ENCODE results near the gene FOXN3. TPM values are rescaled to one million over a fixed set of nuclear protein-coding genes. Genes with fewer than 3 reads are reported as not detected.

FOXN3 gene
- total RNA-seq, 4 donors from 2014 or later, result 129 to 213 (median 163) TPM

DNA sequence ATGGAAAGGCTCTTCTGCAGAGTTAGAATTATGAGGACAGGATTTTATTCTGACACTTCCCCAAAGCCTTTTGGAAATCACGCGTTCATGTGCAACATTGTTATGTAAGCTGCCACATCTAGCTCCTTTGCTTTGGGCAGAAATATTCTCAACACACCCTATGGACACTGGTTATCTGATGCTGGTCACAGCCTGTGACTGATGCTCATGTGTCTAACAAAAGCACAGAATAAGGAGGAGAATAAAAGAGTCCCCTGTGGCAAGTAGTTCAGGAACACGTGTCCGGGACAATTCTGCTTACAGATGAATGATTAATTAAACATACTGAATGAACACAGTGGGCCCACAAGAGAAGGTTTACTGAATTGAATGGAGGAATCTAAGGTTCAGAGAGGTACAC lies 22.1 kb downstream of the FOXN3 start:
- Histone ChIP-seq H3K4me1 (peaks cover 0 to 13% (median 0%) of the 10 kb centered on the region in 4 donors), H3K9me3 (no peaks in the 10 kb centered on the region), H3K36me3 (no peaks in the 10 kb centered on the region), H3K27ac (no peak overlapping the region), H3K4me3 (no peak overlapping the region), H3K27me3 (no peaks in the 10 kb centered on the region)
- DNase-seq, result no peak
- TF ChIP-seq, protein P1, sequence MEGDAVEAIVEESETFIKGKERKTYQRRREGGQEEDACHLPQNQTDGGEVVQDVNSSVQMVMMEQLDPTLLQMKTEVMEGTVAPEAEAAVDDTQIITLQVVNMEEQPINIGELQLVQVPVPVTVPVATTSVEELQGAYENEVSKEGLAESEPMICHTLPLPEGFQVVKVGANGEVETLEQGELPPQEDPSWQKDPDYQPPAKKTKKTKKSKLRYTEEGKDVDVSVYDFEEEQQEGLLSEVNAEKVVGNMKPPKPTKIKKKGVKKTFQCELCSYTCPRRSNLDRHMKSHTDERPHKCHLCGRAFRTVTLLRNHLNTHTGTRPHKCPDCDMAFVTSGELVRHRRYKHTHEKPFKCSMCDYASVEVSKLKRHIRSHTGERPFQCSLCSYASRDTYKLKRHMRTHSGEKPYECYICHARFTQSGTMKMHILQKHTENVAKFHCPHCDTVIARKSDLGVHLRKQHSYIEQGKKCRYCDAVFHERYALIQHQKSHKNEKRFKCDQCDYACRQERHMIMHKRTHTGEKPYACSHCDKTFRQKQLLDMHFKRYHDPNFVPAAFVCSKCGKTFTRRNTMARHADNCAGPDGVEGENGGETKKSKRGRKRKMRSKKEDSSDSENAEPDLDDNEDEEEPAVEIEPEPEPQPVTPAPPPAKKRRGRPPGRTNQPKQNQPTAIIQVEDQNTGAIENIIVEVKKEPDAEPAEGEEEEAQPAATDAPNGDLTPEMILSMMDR (IDR thresholded peaks at IDR 0.05), result no peak
- TF ChIP-seq POLR2A (IDR thresholded peaks at IDR 0.05), result no peak

DNA sequence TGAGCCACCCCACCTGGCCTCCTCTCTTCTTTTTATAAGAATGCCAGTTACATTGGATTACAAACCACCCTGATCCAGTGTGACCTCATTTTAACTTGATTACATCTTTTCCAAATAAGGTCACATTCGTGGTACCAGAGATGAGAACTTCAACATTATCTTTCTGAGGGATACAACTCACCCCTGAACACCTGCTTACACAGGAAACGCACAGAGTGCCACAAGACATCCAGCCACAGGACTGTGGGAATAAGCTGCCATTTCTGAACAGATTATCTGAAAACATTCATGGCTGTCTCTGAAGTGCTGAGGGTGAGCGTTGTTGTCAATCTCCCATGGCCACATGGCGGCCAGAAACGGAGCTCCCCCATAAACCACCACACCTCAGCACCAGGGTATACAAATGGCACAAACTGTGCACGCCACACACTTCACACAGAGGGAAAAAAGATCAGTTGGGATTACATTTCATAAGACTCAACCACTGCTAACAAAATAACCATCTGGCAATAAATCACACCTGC lies 23.7 kb downstream of the FOXN3 start:
- H3K4me1 ChIP-seq, result no peaks in the 10 kb centered on the region
- DNase-seq, result no peak

DNA sequence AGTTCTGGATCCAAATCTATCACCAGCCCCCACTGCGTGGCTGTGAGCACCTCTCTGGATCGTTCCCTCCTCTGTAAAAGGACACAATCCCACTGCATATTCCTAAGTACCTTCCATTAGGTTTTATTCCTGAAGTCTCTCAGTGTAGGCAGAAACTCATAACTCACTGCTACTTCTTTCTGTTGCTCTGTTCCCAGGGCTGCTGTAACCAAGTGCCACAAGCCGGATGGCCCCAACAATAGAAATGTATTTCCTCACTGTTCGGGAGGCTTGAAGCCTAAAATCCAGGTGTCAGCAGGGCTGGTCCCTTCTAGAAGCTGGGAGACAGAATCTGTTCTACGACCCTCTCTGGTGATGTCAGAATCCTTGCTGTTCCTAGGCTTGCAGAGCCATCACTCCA lies 24.9 kb downstream of the FOXN3 start:
- H3K4me3 ChIP-seq, result no peak overlapping the region
- H3K27me3 ChIP-seq, result no peaks in the 10 kb centered on the region
- H3K4me1 ChIP-seq, result peaks cover 0 to 8% (median 0%) of the 10 kb centered on the region in 4 donors
- no peak for DNase-seq
- H3K36me3 ChIP-seq, result no peaks in the 10 kb centered on the region
- H3K9me3 ChIP-seq, result no peaks in the 10 kb centered on the region
- no peak overlapping the region for H3K27ac ChIP-seq
- no peak for TF ChIP-seq POLR2A (IDR thresholded peaks at IDR 0.05)
- TF ChIP-seq, protein P1 (IDR thresholded peaks at IDR 0.05), result no peak

More for the DNA sequence above, 23.7 kb downstream of the FOXN3 start:
- Histone ChIP-seq H3K36me3 (no peaks in the 10 kb centered on the region), H3K27ac (no peak overlapping the region), H3K4me3 (no peak overlapping the region), H3K27me3 (no peaks in the 10 kb centered on the region), H3K9me3 (no peaks in the 10 kb centered on the region)
- TF ChIP-seq POLR2A (IDR thresholded peaks at IDR 0.05), result no peak

DNA sequence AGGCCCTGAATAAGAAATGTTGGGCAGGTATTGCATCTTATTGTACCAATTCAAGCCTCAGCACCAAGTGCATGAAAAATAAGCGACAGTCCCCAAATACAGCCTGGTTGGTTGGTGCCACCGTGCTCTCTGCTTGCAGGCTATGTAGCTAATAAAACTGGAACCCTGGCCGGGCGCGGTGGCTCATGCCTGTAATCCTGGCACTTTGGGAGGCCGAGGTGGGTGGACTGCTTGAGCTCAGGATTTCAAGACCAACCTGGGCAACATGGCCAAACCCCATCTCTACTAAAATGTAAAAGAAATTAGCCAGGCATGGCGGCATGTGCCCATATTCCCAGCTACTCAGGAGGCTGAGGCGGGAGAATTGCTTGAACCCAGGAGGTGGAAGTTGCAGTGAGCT lies 25.5 kb downstream of the FOXN3 start:
- Histone ChIP-seq H3K4me1 (peaks cover 0 to 10% (median 0%) of the 10 kb centered on the region in 4 donors), H3K36me3 (no peaks in the 10 kb centered on the region), H3K27me3 (no peaks in the 10 kb centered on the region), H3K9me3 (no peaks in the 10 kb centered on the region), H3K4me3 (no peak overlapping the region), H3K27ac (no peak overlapping the region)
- TF ChIP-seq, protein P1 (IDR thresholded peaks at IDR 0.05), result no peak
- TF ChIP-seq POLR2A (IDR thresholded peaks at IDR 0.05), result no peak
- DNase-seq, result no peak

DNA sequence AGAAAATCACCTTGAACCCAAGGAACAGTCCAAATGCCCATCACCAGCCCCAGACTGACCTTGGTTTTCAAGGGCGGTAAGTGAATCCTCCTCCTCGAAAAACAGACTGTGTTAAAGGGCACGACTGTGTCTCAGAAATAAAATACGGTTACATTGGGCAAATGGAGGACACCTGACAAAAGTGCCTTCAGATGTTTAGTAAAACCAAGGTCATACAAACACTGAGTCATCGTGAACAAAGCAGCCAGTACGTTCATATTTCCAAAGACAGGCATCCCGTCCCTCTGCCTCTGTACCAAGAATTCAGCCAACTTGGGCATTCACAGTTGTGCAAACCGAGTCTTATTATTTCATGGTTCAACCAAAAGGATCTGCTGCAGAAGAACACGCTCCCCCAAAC lies 25.9 kb downstream of the FOXN3 start:
- no peak for DNase-seq
- peaks cover 0 to 14% (median 0%) of the 10 kb centered on the region in 4 donors for H3K4me1 ChIP-seq
- no peak overlapping the region for H3K27ac ChIP-seq
- no peak overlapping the region for H3K4me3 ChIP-seq
- no peaks in the 10 kb centered on the region for H3K9me3 ChIP-seq
- TF ChIP-seq, protein P1 (IDR thresholded peaks at IDR 0.05), result no peak
- TF ChIP-seq POLR2A (IDR thresholded peaks at IDR 0.05), result no peak
- H3K27me3 ChIP-seq, result no peaks in the 10 kb centered on the region
- H3K36me3 ChIP-seq, result no peaks in the 10 kb centered on the region

DNA sequence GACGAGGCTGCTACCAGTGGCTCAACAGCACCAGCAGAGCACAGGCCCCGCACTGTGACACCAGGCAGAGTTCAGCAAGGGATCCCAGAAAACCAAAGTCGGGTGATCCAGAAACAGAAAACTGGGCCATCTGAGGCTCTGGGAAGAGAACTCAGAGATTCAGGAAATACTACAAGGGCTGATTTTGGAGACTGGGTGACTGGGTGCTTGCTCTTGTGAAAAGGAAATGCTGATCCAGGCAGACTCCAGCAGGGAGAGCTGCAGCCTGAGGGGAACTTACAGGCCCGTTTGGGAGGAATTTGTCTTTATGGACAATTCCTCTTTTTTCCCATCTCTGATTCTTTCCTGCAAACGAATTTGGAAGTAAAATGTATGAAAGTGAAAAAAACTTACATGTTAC lies 28.2 kb downstream of the FOXN3 start:
- TF ChIP-seq POLR2A (IDR thresholded peaks at IDR 0.05), result no peak
- TF ChIP-seq, protein P1 (IDR thresholded peaks at IDR 0.05), result no peak
- DNase-seq, result no peak
- H3K36me3 ChIP-seq, result no peaks in the 10 kb centered on the region
- H3K27me3 ChIP-seq, result no peaks in the 10 kb centered on the region
- no peak overlapping the region for H3K27ac ChIP-seq
- H3K4me3 ChIP-seq, result no peak overlapping the region
- H3K9me3 ChIP-seq, result no peaks in the 10 kb centered on the region
- peaks cover 0 to 25% (median 1%) of the 10 kb centered on the region in 4 donors for H3K4me1 ChIP-seq
